Keratinocyte (primary cell): ENCODE data around the gene SKA1.

Experiments
- CTCF ChIP-seq, 3 experiments: IDR thresholded peaks in 1 of 3; conservative IDR thresholded peaks in 1 of 3; optimal IDR thresholded peaks in 1 of 3; 2 replicates in 2 of 3; 3 replicates in 1 of 3; pipeline versions ENCODE3 to v1.5.1; 2011; ENCODE audit warnings: low read length in 3 of 3, mild to moderate bottlenecking in 3 of 3, moderate library complexity in 2 of 3, control low read depth in 1 of 3, inconsistent platforms in 1 of 3; ENCODE audit not compliant: insufficient read depth in 2 of 3; ENCODE audit errors: extremely low read depth in 1 of 3
- EZH2 ChIP-seq: IDR thresholded peaks from one replicate; pipeline ENCODE4 v1.6.1; 2012; ENCODE audit warnings: inconsistent platforms, mild to moderate bottlenecking, low read length, moderate library complexity

- TF ChIP-seq EZH2, result no peak
- no peak for TF ChIP-seq CTCF (optimal IDR thresholded peaks at IDR 0.05 in 1 of 3, IDR thresholded peaks at IDR 0.05 in 1 of 3, conservative IDR thresholded peaks at IDR 0.05 in 1 of 3; ENCODE audit: extremely low read depth in 1 of 3, insufficient read depth in 2 of 3, low read length in 3 of 3)
These were observed 53.0 kb downstream of the SKA1 start for GRCh38 chr18:50427896-50428295.
